ENCODE data around the gene PRKAG2. TPM values are rescaled to one million over a fixed set of nuclear protein-coding genes. Genes with fewer than 3 reads are reported as not detected.

The PRKAG2 gene
- total RNA-seq, 4 donors from 2014 or later: 7.5 to 14.3 (median 12.2) TPM

DNA sequence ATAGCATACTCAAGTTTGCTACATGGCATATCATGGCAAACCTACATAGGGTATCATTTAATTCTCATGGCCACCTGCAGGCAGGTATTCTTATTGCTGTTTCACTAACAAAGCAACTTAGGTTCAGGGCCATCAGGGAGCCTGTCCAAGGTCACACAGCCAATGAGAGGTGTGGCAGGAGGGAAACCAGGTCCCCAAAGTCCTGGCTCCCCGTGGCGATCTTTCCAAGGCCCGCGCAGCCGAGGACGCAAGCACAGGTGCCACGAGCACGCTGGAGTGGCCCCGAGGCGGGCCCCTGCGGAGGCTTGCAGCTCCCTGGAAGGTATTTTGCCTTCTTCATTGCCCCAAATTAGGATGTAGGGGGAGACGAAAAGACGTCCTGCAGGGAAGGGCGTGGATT is 20.8 kb downstream of the PRKAG2 start:
- WGBS, 2 donors: 89 to 90% methylated on average over 14 of the region's 14 CpGs
- intact Hi-C loops (cut with DNase I; ENCODE audit: low total_unique reads): no loop called here

DNA sequence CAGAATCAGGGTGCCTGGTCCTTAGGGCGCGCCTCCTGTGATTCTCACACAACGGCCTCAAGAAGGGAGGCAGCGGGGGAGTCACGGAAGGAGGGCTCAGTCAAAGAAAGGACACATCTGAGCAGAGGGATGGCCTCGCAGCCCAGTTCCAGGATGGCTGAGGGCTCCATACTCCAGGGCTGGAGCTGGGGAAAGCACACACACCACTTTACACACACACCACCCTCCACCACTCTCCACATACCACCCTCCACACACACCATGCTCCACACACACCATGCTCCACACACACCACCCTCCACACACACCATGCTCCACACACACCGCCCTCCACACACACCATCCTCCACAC is 22.2 kb downstream of the PRKAG2 start:
- intact Hi-C loops (cut with DNase I; ENCODE audit: low total_unique reads): no loop called here
- no peak for DNase-seq (ENCODE audit: low spot score in 2 of 2)
- TF ChIP-seq CTCF (IDR thresholded peaks at IDR 0.05) (no peak), POLR2A (IDR thresholded peaks at IDR 0.05) (no peak)
- 80 to 85% methylated on average over 6 to 7 of the region's 7 CpGs for WGBS, 2 donors
- H3K4me3 ChIP-seq (ENCODE audit: low read depth, poor library complexity, severe bottlenecking): no peak overlapping the region

More for the DNA sequence above, 20.8 kb downstream of the PRKAG2 start:
- TF ChIP-seq POLR2A (IDR thresholded peaks at IDR 0.05) (no peak), CTCF (IDR thresholded peaks at IDR 0.05) (no peak)
- H3K4me3 ChIP-seq (ENCODE audit: low read depth, poor library complexity, severe bottlenecking): no peak overlapping the region
- no peak for DNase-seq (ENCODE audit: low spot score in 2 of 2)

DNA sequence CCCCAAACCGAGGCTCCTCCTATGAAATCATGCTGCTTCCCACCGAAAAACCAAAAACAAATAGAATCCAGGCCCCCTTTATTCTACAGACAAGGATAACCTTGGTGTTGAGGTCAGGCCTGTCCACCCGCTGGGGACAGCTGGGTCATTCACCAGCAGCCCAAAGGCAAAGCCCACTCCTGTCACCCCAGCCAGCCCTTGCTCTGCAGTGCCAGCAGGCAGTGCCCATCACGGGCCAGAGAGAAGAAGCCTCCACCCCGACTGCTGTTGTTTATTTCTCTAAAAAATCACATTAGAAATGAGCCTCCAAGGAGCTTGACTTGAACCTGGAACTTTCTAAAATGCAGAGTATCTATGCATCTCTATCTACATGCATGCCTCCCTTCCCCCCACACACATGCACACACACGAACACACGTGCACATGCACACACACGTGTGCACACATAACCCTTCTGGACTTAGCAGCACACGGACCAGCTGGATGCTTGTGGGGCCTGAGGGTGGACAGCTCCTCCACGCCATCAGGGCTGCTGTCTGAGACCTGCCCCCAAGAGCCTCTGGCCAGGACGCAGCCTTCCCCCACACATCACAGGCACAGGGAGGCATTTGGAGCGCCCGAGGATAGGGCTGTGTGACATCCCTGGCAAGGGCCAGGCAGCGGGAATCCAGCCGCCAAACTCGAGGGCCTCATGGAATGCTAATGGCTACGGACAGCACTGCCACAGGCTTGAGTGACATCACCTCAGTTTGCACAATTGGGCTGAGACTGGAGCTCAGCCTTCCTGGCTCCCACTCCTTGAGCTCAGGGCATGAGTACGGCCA is 22.8 kb downstream of the PRKAG2 start:
- TF ChIP-seq CTCF (IDR thresholded peaks at IDR 0.05) (no peak), POLR2A (IDR thresholded peaks at IDR 0.05) (no peak)
- no peak overlapping the region for H3K4me3 ChIP-seq (ENCODE audit: low read depth, poor library complexity, severe bottlenecking)
- intact Hi-C loops (cut with DNase I; ENCODE audit: low total_unique reads): no loop called here
- peak; percentile 53 to 93 for DNase-seq (ENCODE audit: low spot score in 2 of 2)
- WGBS, 2 donors: 70 to 71% methylated on average over 14 of the region's 18 CpGs

- intact Hi-C loops (cut with DNase I; ENCODE audit: low total_unique reads): no loop called here
- DNase-seq (ENCODE audit: low spot score in 2 of 2): no peak
- H3K4me3 ChIP-seq (ENCODE audit: low read depth, poor library complexity, severe bottlenecking): no peak overlapping the region
- WGBS, 2 donors: 93 to 94% methylated on average over 19 of the region's 19 CpGs
- no peak for TF ChIP-seq POLR2A (IDR thresholded peaks at IDR 0.05)
- TF ChIP-seq CTCF (IDR thresholded peaks at IDR 0.05): no peak
Measured at GRCh38 chr7:151852486-151853396, 24.2 kb downstream of the PRKAG2 start.

DNA sequence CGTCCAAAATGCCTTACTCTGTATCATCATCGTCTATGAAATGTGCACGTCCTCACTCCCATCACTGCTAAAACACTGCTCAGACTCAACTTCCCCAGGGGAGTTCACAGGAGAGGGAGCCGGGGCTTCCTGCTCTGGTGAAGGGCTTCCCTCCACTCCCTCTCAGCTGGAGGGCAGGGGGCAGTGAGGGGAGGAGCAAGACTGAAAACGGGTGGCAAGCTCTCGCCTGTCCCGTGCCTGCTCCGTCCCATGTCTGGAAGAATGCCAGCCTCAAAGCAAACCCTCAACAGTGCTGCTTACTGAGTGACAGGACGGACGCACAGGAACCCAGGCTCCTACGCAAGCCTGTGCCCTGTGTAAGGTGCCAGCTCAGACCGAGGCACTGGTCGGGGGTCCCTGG is 25.1 kb downstream of the PRKAG2 start:
- intact Hi-C loops (cut with DNase I; ENCODE audit: low total_unique reads): no loop called here
- peak; percentile 76 to 93 for DNase-seq (ENCODE audit: low spot score in 2 of 2)
- H3K4me3 ChIP-seq (ENCODE audit: low read depth, poor library complexity, severe bottlenecking): no peak overlapping the region
- 20 to 30% methylated on average over 12 to 13 of the region's 13 CpGs for WGBS, 2 donors
- TF ChIP-seq CTCF (IDR thresholded peaks at IDR 0.05) (no peak), POLR2A (IDR thresholded peaks at IDR 0.05) (no peak)

All from lower leg skin (tissue), 4 donors.